WTC11 (cell line): ENCODE data around the gene MEA1.

ENCODE experiments used
- CREM ChIP-seq: sonication (generic); formaldehyde crosslinking; IDR thresholded peaks from 2 replicates; pipeline ENCODE4 v1.8.1; 2022; ENCODE audit warnings: mild to moderate bottlenecking, missing genetic modification reagents, moderate library complexity
- JAZF1 ChIP-seq: fragments of 250-450 bp; sonication (Bioruptor Pico); IDR thresholded peaks from 2 replicates; pipeline ENCODE4 v1.9.0; 2021; ENCODE audit warnings: moderate library complexity, mild to moderate bottlenecking, inconsistent platforms
- NR3C1 ChIP-seq: sonication (generic); formaldehyde crosslinking; conservative IDR thresholded peaks from 2 replicates; pipeline ENCODE4 v1.8.1; 2023; ENCODE audit warnings: low read depth, mild to moderate bottlenecking, missing genetic modification reagents
- TF ChIP-seq, protein P1 (sequence below): fragments of 200-600 bp; IDR thresholded peaks from 2 replicates; pipeline ENCODE4 v1.8.0; 2022; ENCODE audit warnings: antibody characterized with exemption
- TF ChIP-seq, protein P2 (sequence below): sonication (generic); formaldehyde crosslinking; IDR thresholded peaks from 2 replicates; pipeline ENCODE4 v1.8.0; 2022; ENCODE audit warnings: mild to moderate bottlenecking, missing genetic modification reagents
- TF ChIP-seq, protein P3 (sequence below): sonication (generic); formaldehyde crosslinking; IDR thresholded peaks from 2 replicates; pipeline ENCODE4 v1.8.0; 2022; ENCODE audit warnings: mild to moderate bottlenecking, missing genetic modification reagents
- TF ChIP-seq, protein P4 (sequence below): sonication (generic); formaldehyde crosslinking; IDR thresholded peaks from 2 replicates; pipeline ENCODE4 v1.8.1; 2023; ENCODE audit warnings: mild to moderate bottlenecking, missing genetic modification reagents, moderate library complexity
- TF ChIP-seq, protein P5 (sequence below): fragments of 250-450 bp; sonication (Bioruptor Pico); IDR thresholded peaks from 2 replicates; pipeline ENCODE4 v1.8.0; 2021; ENCODE audit warnings: mild to moderate bottlenecking
- TF ChIP-seq, protein P6 (sequence below): sonication (generic); formaldehyde crosslinking; IDR thresholded peaks from 2 replicates; pipeline ENCODE4 v1.8.1; 2022; ENCODE audit warnings: missing genetic modification reagents, borderline replicate concordance
- TF ChIP-seq, protein P7 (sequence below): sonication (generic); formaldehyde crosslinking; IDR thresholded peaks from 2 replicates; pipeline ENCODE4 v1.8.0; 2022; ENCODE audit warnings: mild to moderate bottlenecking, missing genetic modification reagents
- TF ChIP-seq, protein P8 (sequence below): sonication (generic); formaldehyde crosslinking; IDR thresholded peaks from 2 replicates; pipeline ENCODE4 v1.8.0; 2023; ENCODE audit warnings: missing genetic modification reagents

DNA sequence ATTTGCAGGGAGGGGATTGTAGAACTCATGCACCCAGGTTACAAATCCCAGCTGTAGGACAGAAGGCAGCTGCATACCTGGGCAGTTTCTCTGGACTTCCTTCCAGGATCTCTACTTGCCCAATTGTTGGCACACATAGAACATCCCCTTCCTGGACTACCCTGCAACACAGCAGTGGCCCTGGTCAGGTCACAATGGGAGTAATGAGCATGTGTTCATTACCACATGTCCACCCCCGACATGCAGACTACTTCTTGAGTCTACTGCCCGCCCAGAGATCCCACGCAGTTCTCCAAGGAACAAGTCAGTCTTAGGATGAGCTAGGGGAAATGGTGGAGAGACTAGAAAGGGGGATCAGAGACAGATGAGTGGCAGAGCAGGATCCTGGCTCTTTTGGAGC is 39.8 kb downstream of the MEA1 start:
- TF ChIP-seq, protein P1, sequence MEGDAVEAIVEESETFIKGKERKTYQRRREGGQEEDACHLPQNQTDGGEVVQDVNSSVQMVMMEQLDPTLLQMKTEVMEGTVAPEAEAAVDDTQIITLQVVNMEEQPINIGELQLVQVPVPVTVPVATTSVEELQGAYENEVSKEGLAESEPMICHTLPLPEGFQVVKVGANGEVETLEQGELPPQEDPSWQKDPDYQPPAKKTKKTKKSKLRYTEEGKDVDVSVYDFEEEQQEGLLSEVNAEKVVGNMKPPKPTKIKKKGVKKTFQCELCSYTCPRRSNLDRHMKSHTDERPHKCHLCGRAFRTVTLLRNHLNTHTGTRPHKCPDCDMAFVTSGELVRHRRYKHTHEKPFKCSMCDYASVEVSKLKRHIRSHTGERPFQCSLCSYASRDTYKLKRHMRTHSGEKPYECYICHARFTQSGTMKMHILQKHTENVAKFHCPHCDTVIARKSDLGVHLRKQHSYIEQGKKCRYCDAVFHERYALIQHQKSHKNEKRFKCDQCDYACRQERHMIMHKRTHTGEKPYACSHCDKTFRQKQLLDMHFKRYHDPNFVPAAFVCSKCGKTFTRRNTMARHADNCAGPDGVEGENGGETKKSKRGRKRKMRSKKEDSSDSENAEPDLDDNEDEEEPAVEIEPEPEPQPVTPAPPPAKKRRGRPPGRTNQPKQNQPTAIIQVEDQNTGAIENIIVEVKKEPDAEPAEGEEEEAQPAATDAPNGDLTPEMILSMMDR: no peak
- TF ChIP-seq, protein P2, sequence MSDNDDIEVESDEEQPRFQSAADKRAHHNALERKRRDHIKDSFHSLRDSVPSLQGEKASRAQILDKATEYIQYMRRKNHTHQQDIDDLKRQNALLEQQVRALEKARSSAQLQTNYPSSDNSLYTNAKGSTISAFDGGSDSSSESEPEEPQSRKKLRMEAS (CRISPR knock-in tag): no peak
- TF ChIP-seq, protein P3, sequence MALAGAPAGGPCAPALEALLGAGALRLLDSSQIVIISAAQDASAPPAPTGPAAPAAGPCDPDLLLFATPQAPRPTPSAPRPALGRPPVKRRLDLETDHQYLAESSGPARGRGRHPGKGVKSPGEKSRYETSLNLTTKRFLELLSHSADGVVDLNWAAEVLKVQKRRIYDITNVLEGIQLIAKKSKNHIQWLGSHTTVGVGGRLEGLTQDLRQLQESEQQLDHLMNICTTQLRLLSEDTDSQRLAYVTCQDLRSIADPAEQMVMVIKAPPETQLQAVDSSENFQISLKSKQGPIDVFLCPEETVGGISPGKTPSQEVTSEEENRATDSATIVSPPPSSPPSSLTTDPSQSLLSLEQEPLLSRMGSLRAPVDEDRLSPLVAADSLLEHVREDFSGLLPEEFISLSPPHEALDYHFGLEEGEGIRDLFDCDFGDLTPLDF (CRISPR knock-in tag): no peak
- TF ChIP-seq CREM (no peak), JAZF1 (CRISPR knock-in tag) (no peak), NR3C1 (CRISPR knock-in tag) (no peak)
- TF ChIP-seq, protein P4, sequence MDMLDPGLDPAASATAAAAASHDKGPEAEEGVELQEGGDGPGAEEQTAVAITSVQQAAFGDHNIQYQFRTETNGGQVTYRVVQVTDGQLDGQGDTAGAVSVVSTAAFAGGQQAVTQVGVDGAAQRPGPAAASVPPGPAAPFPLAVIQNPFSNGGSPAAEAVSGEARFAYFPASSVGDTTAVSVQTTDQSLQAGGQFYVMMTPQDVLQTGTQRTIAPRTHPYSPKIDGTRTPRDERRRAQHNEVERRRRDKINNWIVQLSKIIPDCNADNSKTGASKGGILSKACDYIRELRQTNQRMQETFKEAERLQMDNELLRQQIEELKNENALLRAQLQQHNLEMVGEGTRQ: no peak
- TF ChIP-seq, protein P5, sequence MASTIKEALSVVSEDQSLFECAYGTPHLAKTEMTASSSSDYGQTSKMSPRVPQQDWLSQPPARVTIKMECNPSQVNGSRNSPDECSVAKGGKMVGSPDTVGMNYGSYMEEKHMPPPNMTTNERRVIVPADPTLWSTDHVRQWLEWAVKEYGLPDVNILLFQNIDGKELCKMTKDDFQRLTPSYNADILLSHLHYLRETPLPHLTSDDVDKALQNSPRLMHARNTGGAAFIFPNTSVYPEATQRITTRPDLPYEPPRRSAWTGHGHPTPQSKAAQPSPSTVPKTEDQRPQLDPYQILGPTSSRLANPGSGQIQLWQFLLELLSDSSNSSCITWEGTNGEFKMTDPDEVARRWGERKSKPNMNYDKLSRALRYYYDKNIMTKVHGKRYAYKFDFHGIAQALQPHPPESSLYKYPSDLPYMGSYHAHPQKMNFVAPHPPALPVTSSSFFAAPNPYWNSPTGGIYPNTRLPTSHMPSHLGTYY: no peak
- TF ChIP-seq, protein P6, sequence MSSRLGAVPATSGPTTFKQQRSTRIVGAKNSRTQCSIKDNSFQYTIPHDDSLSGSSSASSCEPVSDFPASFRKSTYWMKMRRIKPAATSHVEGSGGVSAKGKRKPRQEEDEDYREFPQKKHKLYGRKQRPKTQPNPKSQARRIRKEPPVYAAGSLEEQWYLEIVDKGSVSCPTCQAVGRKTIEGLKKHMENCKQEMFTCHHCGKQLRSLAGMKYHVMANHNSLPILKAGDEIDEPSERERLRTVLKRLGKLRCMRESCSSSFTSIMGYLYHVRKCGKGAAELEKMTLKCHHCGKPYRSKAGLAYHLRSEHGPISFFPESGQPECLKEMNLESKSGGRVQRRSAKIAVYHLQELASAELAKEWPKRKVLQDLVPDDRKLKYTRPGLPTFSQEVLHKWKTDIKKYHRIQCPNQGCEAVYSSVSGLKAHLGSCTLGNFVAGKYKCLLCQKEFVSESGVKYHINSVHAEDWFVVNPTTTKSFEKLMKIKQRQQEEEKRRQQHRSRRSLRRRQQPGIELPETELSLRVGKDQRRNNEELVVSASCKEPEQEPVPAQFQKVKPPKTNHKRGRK (CRISPR knock-in tag): no peak
- TF ChIP-seq, protein P7, sequence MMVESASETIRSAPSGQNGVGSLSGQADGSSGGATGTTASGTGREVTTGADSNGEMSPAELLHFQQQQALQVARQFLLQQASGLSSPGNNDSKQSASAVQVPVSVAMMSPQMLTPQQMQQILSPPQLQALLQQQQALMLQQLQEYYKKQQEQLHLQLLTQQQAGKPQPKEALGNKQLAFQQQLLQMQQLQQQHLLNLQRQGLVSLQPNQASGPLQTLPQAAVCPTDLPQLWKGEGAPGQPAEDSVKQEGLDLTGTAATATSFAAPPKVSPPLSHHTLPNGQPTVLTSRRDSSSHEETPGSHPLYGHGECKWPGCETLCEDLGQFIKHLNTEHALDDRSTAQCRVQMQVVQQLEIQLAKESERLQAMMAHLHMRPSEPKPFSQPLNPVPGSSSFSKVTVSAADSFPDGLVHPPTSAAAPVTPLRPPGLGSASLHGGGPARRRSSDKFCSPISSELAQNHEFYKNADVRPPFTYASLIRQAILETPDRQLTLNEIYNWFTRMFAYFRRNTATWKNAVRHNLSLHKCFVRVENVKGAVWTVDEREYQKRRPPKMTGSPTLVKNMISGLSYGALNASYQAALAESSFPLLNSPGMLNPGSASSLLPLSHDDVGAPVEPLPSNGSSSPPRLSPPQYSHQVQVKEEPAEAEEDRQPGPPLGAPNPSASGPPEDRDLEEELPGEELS: no peak
- TF ChIP-seq, protein P8, sequence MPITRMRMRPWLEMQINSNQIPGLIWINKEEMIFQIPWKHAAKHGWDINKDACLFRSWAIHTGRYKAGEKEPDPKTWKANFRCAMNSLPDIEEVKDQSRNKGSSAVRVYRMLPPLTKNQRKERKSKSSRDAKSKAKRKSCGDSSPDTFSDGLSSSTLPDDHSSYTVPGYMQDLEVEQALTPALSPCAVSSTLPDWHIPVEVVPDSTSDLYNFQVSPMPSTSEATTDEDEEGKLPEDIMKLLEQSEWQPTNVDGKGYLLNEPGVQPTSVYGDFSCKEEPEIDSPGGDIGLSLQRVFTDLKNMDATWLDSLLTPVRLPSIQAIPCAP (CRISPR knock-in tag): no peak
